Measurements from ENCODE around the gene CCDC13.
A peak's percentile ranks its signal among the peaks of the same experiment; 100 is the strongest.

The CCDC13 gene

DNA sequence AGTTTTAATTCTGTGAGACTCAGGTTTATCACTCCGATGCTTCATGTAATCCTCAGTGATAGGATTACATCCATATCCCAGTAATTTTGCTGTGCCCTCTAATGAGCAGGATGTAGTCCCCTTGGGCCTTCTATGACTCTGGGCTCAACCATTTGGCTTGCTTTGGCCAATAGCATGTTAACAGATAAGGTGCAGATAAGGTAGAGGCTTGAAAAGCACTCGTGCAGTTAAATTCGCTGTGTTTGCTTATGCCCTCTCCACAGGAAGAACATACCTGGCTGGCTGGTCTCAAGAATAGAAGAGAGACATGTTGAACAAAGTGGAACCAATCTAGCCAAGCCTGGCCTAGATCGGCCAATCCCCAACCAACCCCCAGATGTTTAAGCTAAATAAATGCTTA lies 20.1 kb downstream of the CCDC13 start:
- no peak for DNase-seq (ENCODE audit: low spot score)

DNA sequence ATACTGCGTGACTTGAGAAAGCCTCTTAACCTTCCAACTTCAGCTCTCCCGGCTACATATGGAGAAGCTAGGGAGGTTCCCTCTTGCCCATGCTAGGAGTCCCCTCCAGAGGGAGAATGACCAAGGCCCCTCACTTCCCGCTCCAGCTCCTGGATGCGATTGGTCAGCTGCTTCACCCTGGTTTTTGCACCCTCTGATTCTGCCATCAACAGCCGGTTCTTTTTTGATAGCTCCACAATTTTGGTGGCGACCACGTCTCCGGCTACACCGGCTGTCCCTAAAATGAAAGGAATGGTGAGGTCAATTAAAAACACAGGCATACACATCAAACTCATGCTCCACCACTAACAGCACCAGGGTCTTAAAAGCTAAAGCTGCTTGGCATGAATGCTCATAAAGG lies 20.6 kb downstream of the CCDC13 start:
- DNase-seq (ENCODE audit: low spot score), result no peak

DNA sequence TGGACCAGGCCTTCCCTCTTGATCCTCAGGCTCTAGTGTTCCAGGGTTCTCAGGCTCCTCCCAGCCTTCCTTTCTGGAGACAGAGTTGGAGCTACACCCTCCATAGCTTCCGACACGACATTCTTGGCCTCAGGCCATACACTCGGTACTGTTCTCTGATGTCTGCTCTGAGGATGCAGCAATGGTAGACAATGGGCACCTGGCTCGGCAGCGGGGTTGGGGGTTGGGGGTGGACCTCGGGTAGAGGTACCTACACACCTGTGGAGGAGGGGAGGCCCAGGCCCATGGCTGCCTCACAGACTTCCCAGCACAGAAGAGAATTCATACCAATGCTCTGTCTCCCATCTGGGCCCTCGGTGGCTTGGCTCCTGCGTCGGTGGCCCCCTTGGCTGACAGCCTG lies 21.4 kb downstream of the CCDC13 start:
- DNase-seq (ENCODE audit: low spot score), result no peak

DNA sequence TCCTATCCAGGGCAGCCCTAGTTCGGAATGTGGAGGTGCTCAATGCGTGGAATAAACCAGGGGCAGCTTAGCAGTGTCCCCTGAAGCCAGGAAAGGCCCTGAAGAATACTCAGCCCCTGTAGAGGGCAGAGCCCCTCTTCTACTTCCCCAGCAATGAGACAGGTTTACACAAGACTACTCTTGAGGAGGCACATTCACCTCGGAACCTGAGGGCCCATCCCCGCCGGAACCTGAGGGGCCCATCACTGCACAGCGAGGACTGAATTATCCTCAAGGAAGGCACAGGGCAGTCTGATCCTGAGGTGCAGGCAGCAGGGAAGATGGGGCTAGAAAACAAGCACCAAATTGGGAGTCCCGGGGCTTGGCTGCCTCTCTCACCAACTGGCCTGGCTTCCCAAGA lies 22.2 kb downstream of the CCDC13 start:
- DNase-seq (ENCODE audit: low spot score), result no peak

DNA sequence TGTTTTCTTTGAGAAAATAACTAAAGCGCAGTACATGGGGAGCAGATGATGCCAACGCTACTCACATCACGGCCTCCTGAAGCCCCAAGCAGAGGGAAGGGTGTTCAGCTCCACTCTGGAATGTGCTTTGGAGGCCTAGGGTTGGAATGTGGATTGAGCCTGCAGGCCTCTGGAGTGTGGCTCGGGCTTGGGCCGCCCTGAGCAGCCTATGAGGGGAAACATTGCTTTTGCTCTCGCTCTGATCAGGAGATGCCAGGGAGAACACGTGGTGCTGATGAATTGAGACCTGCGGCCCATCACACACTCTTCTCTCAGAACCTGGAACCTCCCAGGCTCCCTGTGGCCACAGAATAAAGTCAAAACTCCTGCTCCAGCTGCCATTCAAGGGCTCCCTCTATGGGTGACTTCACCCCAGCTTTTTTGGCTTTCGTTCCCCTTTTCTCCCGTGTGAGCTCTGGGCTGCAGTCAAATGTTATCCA lies 23.3 kb downstream of the CCDC13 start:
- DNase-seq (ENCODE audit: low spot score), result no peak

DNA sequence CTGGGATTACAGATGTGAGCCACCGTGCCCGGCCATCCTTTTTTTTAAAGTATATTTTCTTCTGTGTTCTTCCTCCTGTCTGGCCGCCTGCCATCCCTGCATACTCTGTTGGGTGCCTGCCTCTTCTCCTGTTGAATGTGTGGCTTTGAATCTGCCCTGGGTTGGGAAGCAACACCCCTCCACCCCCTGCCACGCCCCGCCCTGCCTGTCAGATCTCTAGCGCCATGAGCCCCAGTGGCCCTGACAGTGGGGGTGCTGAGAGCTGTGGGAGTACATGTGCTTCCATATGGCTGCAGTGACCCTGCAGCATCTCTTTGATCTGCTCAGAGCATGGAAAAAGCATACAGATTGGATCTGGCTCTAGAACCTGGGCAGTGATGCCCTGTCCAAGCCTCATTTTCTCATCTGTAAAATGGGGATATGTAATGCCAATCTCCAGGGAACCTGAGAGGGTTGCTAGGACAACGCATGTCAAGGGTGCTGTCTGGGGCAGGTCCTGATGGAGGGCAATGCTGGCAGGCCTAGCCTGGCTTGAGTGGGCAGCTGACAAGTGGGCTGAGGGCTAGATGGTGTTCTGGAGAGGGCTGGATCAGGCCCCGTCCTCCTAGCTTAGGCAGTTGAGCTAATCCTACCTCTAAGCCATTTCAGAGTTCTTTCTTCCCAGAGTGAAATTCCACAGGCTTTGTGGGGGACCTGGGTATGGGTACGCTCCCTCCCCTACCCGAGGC lies 23.9 kb downstream of the CCDC13 start:
- no peak for DNase-seq (ENCODE audit: low spot score)

DNA sequence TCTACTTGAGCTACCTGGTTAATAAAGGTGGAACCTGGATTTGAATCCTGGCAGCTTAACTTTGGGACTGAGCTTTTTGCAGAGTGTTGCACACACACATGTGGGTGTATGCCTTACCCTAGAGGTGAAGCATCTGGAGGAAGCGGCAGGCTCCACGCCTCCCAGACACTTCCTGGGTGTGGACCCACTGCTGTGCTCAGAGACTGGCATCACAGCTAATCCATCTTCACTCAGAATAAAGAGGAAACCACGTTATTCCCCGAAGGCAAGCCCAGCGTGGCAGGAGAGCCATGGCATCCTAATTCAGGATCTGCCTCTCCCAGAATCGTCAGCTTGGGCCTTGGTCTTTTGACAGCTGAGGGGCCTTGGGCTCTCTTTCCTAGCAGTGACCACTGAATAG lies 25.5 kb downstream of the CCDC13 start:
- no peak for DNase-seq (ENCODE audit: low spot score)

DNA sequence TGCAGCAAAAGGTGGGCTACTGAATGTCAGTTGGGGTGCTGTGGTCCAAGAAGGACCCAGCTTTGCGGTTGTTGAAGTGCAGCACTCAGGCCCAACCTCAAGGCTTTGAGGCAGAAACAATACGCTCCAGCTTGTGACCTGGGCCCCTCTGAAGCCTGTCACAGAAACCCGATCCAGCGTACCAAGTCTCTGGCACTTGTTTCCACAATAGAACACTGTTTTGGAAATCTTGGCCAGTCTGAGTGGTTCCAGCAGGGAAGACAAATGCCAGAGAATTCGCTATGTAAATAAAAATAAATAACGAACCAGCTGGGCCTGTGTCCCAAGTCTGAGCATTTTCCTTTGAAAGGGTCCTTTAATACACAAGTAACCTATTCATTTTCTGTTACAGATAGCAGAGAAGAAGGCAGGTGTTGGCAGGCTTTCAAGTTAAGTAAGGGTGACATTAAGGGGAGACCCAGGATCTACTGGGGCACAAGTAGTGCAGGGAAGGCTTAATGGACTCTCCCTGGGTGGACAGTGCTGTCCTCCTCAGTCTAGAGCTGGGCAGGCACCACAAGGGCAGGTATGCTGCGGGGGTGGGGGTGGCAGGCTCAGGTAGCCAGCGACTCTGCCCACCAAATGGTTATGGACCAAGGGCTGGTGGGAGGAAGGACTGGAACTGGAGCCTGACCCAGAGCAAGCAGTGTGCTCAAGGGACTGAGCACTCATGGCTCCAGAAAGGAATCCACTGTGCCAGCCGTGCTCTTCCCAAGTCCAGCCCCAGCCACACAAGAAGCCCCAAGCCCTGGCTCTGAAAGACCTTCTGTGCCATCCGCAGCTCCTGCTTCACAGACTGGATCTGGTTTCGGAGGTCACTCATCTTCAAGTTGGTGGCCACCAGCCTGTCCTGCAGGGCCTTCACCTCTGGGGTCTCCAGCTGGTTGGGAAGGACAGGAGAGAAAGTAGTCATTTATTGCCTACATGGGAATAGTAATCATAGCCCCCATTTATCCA lies 26.3 kb downstream of the CCDC13 start:
- DNase-seq (ENCODE audit: low spot score), result no peak

DNA sequence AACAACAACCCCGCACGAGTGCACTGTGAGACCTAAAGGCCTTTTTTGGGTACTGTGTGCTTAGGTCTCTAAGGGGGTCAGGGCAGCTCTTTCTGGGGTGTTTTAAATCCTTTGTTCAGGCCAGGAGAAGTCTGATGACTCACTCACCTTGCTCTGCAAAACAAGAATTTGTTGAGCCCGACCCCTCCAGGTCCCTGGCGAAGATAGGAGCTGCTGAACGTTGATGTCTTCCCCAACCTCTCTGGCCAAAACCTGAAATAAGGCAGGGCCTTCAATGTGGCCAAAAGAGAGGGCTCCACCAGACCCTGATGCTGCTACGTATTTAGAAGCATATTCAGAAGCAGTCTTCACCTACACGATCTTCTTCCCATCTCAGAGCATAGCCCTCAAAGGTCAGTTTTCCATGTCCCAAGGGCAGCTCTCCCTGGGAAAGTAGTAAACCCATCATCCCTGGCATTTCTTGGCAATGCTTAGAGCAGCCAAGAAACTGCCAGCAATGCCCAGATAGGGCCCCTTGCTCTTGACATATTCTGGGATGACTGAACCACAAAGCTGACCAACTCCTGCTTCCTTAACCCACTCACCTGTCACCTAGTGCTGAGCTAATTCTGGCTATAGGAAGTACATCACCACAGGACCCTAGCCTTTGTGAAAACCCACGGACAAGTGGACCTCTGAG lies 27.1 kb downstream of the CCDC13 start:
- DNase-seq (ENCODE audit: low spot score), result no peak

DNA sequence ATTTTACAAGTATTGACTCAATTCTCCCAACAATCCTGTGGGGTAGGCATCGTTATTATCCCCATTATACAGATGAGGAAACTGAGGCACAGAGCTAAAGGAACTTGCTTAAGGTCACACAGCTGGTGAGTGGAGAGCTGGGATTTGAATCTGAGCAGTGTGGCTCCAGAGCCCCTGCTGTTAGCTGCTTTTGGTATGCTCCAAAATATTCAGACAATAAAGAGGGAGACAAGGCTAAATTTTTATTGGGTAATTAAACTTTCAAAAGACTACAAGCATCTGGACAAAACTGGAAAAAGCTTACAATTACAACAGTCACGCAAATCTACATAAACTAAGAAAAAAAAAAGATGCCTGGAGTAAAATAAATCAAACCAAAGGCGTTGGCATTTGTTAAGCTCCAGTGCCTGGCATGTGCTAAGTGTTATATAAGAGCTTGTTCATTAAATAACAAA lies 27.7 kb downstream of the CCDC13 start:
- no peak for DNase-seq (ENCODE audit: low spot score)

DNA sequence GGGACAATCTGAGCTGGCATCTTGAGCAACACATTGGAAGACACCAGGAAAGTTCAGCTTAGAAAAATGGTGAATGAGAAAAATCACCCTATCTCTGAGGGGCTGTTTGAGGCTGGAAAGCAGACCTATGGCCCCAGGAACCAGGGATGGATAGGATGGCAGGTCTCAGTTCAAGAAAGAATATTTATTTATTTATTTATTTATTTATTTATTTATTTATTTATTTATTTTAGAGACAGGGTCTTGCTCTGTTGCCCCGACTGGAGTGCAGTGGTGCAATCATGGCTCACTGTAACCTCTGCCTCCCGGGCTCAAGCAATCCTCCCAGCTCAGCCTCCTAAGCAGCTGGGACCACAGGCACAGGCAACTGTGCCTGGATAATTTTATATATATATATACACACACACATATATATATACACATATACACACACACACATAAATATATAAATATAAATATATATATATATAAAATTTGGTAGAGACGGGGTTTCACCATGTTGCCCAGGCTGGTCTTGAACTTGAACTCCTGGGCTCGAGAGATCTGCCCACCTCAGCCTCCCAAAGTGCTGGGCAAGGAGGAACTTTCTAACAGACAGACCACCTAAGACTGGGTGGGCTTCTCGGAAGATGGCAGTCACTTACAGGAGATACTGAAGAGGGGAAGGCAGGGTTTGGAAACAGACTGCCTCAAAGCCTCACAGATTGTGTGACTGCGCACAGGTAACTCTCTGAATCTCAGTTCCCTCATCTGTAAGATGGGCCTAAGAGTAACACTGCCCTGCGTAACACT lies 29.7 kb downstream of the CCDC13 start:
- no peak for DNase-seq (ENCODE audit: low spot score)

DNA sequence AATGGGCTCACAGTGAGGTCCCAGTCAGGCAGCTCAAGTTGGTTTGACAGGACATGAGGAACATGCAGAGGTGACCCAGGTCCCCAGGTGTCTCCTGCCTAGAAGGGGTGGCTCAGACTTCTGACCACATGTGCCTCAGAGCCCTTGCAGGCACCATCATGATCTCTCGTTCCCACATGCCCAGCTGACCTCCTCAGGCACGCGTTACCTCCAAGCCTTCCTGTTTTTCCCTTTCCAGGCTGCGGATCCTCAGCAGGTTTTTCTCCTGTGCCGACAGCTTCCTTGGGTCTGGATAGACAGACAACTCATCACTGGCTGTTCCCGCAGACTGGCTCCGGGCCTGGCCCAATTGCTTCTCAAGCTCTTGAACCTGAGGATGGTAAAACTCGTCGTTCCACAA lies 30.4 kb downstream of the CCDC13 start:
- DNase-seq (ENCODE audit: low spot score), result no peak

DNA sequence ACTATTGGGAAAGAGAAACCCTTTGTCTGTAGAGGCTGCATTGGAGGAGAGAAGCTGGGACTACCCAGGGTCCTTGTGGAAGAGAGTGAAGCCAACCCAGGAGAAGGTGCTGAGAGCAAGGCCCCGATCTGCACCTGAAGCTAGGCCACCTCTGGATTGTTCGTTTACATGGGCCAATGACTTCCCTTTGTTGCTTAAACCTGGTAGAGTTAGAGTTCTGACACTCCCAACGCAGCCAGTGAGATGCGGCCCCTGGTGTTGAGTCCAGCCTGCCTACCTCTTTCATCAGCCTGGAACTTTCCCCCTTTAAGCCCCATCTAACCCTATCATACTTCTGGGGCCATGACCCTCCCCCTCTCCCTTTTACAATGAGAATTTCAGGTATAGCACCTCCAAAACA lies 30.8 kb downstream of the CCDC13 start:
- DNase-seq (ENCODE audit: low spot score), result no peak

DNA sequence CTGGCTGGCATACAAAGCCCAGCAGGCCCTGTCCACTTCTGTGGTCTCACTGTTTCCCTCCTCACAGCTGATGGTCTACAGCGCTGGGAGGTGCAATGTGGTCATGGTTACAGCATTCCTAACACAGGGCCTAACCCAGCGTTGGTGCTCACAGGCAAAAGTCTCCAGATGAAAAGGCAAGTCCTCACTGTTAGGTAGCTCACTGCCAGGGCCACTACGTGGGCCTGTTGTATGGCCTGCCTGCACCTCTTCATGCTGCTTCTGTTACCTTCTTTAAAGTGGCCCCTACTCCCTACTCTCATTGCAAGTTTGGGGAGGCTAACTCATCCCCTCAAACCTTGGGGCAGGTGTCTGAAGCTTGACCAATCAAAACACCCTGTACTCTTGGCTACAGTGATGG lies 31.3 kb downstream of the CCDC13 start:
- no peak for DNase-seq (ENCODE audit: low spot score)

DNA sequence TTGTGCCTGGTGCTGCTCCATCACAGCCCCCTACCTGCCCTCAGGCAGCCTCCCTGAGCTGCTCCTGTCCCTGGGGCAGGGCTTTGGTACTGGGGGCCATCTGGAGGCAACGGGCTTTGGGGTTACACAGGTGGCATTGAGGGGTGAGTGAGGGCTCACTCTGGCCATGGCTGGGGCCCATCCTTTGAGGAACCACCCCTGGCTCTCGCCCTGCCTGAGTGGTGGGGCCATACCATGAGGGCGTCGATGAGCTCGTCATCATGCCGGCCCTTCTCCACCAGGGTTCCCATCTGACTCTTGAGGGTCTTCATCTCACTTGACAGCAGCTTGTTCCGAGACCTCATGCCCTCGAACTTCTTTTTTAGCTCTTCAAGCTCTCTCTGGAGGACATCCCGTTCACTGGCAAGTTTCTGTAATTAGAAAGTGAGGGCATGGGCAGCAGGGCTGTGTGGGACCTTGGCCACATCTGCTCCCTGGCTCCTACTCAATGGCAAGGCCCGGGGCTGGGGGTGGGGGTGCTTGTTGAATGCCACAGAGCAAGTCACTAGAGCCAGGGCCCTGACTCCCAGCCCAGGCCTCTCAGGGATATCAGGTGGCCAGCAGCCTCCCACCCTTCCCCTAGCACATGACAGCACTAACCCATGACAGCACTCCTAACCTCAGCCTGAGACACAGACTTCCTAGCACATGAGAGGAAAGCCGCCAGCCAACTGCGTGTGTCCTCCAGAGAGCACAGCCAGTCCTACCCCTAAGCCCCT lies 33.5 kb downstream of the CCDC13 start:
- DNase-seq (ENCODE audit: low spot score), result no peak

DNA sequence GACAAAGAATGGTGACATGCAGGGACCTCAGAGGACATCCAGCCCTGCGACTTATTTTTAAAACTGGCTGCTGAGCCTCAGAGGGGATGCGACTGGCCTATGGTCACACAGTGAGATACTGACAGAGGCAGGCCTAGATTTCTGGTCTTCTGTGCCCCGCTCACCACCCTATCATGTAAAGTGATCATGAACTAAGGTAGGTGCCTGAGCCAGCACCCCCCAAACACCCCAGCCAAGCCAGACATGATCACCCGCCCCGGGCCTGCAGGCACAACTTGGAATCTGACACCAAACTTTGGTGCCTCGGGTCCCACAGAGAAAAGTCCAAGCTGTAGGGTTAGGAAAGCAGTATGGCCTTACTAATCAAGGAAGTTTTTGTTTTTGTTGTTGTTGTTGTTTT lies 36.5 kb downstream of the CCDC13 start:
- DNase-seq (ENCODE audit: low spot score), result no peak

DNA sequence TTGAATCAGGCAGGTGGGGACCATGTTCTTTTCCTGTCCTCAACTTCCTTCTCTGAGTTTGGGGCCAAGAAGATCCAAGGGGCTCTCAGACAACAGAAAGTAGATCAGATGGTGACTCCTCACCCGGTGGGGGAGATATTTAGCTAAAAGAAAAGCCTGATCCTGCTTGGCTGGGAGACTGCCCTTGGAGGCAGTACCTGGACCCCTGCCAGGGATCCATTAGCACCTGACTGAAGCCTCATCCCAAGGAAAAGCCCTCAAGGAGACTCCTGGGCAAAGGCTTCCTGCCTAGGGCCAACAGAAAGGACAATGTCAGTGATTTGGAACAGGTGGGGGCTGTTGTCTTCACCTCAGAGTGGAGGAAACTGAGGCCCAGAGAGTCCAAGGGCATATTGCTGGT lies 37.0 kb downstream of the CCDC13 start:
- DNase-seq (ENCODE audit: low spot score), result no peak

DNA sequence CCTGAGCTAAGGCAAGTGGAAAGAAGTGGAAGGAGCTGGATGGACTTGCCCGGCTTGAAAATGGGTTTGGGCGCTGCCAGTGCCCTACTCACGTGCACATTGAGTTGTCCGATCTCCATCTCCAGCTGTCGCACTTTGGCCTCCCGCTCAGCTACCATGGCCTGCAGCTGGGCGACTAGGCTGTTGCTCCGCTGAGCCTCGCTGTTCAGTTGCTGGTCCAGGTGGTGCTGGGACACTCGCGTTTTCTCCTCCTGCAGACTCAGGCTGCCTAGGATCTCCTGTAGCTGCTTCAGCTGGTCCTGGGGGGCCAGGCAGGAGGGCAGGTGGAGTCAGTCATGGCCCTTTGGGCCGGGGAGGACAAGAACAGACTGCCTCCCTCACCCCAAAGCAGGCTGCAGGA lies 37.4 kb downstream of the CCDC13 start:
- DNase-seq (ENCODE audit: low spot score), result peak; percentile 52

DNA sequence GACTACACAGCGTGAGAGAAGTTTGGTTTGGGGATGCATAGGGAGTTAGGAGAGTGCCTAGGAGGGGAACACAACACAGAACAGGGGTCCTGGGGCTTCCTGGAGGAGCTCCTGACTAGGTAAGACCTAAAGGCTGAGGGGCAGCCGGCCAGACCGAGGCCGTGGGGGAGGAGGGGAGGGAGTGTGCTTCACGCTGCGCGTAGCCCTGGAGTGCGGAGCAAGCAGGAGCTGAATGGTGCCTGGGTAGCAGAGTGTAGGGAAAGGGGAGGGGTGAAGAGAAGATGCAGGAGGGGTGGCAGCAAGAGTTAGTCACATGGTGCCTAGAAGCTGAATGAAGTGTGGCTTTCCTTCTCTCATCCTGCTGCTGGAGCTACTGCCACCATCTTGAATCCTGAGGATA lies 38.0 kb downstream of the CCDC13 start:
- no peak for DNase-seq (ENCODE audit: low spot score)

DNA sequence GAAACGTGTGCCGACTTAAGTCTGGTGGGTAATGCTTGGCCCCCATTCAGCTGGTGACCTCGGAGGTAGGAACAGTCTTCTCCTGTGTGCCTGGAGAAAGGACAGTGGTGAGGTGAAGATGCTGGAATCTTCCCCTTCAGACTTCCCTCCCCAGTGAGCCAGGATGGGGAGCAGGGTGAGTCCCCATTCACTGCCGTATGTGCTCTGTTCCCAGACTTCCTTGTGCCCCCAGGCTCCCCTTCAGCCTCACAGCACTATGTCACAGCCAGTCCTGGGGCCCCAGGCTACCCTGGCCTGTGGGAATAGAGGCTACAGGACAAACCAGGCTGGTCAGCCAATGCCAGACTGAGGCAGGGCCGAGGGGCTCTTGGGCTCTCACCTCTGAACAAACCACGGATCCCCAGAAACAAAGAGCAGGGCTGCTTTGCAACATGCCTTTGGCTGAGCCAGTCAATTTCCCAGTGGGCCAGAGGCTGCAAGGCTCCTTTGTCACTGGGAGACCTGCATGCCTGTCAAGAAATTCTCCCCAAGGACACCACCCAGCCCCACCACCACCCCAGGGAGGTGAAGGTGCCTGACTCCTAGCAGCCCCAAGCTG lies 38.7 kb downstream of the CCDC13 start:
- DNase-seq (ENCODE audit: low spot score), result peak; percentile 53

All from left forelimb (tissue), 1 donor.